ENCODE results near the gene PXT1.
A peak's percentile ranks its signal among the peaks of the same experiment; 100 is the strongest.

The PXT1 gene

GRCh38 chr6:36347621-36348020 is 95.0 kb downstream of the PXT1 start:
- no peak for DNase-seq (ENCODE audit: low read depth in 2 of 2, low spot score in 1 of 2)

GRCh38 chr6:36346486-36347273 is 96.0 kb downstream of the PXT1 start:
- no peak for DNase-seq (ENCODE audit: low read depth in 2 of 2, low spot score in 1 of 2)

- DNase-seq (ENCODE audit: low read depth in 2 of 2, low spot score in 1 of 2), result no peak
Observed at GRCh38 chr6:36345681-36346466, 96.8 kb downstream of the PXT1 start.

- DNase-seq (ENCODE audit: low read depth in 2 of 2, low spot score in 1 of 2), result no peak
Observed at GRCh38 chr6:36343109-36343680, 99.5 kb downstream of the PXT1 start.

- peak; percentile 28 to 45 for DNase-seq (ENCODE audit: low read depth in 2 of 2, low spot score in 1 of 2)
Observed at GRCh38 chr6:36340618-36341454, 101.8 kb downstream of the PXT1 start.

All from stimulated activated CD8-positive, alpha-beta memory T cell treated with anti-CD3 and anti-CD28 coated beads, Interleukin-4, amount 100 ng/mL, for 1 hour (primary cell).